ENCODE measurements around the gene PITPNM2.

The PITPNM2 gene

DNA sequence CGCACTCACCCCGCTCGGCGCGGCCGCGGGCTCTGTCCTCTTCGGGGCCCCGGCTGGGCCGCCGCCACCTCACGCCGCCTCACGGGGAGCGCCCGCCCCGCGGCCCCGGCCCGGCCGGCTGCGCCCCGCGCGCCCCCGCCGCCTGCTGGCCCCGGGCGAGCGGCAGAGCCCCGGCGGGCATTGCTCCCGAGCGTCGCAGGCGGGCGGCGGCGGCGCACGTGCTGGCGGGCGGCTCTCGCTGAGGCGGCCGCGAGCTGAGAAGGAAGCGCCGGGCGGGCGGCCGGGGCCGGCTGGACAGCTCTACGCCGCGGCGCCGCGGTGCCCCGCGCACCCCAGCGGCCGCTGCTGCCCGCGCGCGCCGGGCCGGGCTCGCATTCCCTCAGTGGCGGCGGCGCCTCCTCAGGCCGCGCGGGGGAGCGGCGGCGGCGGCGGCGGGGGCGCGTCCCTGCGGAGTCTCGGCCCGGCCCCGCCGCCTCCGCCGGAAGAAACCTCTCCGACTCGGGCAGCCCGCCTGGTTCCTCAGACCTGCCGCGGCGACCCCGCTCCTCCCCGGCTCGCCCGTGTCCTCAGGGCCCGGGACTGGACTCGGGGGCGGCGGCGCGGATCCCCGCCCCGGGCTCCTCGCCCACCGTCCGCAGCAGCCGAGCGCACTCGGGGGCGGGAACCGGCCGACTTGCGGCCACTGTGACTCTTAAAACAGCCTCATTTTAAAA, at the start of gene PITPNM2:
PITPNM2 (minus strand) TSS at position 347 of the 713 bp plus-strand sequence. CDS start 116,500 bp downstream, outside the sequence.
- DNase-seq (ENCODE audit: low read depth): peak; percentile 24

GRCh38 chr12:123200414-123200813, 49.5 kb upstream of the PITPNM2 start:
- no peak for DNase-seq (ENCODE audit: low read depth)

- DNase-seq (ENCODE audit: low read depth): no peak
Observed at GRCh38 chr12:123199936-123200335, 49.0 kb upstream of the PITPNM2 start.

DNA sequence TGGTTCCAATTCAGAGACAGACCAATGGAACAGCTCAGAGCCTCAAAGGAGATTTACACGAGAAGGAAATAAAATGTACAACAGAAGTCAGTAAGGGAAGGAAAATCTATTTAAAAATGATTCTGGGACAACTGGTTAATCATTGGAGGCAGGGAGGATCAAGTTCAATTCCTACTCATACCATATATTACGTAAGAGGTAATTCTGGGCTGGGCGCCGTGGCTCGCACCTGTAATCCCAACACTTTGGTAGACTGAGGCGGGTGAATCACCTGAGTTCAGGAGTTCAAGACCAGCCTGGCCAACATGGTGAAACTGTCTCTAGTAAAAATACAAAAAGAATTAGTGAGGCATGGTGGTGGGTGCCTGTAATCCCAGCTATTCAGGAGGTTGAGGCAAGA, 36.7 kb upstream of the PITPNM2 start:
- DNase-seq (ENCODE audit: low read depth): no peak

- no peak for DNase-seq (ENCODE audit: low read depth)
Observed at GRCh38 chr12:123180171-123180570, 29.3 kb upstream of the PITPNM2 start.

GRCh38 chr12:123171967-123172366, 21.1 kb upstream of the PITPNM2 start:
- no peak for DNase-seq (ENCODE audit: low read depth)

DNA sequence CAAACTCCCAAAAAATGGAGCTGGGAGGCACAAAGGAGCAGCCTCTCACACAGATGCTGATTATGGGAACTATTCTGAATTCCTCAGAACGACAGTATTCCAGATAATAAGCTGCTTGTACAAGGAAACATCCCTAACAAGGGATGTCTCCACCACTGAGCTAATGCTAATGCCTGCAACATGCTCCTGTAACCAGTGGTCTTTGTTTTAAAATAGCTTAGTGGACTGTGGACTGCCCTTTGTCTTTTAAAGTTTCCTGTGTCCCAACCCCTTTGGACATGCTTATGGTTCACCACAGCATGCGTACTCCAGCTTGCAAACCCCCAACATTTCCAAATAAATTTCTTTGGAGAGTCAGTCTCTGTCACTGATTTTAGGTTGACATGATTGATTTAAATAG, 16.4 kb upstream of the PITPNM2 start:
- no peak for DNase-seq (ENCODE audit: low read depth)

DNA sequence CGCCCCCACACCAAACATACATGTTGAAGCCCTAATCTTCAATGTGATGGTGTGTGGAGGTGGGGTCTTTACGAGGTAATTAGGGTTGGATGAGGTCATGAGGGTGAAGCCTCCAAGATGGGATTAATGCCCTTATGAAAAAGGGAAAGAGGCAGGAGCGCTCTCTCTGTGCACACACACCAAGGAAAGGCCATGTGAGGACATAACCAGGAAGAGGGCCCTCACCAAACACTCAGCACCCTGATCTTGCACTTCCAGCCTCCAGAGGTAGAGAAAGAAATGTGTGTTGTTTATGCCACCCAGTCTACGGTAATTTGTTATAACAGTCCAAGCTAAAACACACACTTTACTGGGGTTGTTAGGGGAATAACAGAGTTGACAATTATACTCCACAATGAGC, 14.6 kb upstream of the PITPNM2 start:
- DNase-seq (ENCODE audit: low read depth): no peak

DNA sequence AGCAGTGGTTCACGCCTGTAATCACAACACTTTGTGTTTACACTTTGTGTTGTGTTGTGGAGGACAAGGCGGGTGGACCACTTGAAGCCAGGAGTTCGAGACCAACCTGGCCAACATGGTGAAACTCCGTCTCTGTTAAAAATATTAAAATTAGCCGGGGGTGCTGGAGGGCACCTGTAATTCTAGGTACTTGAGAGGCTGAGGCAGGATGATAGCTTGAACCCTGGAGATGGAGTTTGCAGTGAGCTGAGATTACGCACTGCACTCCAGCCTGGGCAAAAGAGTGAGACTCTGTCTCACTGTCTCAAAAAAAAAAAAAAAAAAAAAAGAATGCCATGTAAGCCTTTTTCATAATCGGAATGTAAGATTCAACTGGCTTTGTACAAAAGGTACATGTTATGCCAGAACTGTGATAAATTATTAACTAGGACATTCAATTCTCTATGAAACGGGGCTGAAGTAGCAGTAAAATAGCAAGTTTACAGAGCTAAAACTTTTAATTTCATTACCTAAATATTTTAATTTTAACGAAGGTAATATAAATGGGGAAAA, 13.9 kb upstream of the PITPNM2 start:
- no peak for DNase-seq (ENCODE audit: low read depth)

GRCh38 chr12:123164222-123164621, 13.3 kb upstream of the PITPNM2 start:
- no peak for DNase-seq (ENCODE audit: low read depth)

DNA sequence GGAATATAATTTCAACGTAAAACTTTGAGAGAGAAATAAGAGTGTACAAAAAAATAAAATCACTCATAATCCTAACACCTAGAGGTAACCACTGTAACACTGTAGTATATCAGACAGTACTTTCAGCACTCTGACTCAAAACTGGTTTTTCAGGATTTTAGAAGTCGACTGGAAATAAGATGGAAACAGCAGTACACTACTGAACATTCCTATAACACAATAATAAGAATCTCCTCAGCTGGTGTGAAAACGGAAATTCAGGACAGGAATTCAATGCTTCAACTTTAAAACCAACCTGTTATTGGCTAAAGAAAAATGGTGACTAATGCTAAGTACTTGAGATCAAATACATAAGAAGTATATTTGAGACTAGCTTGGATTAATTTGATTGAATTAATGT, 12.3 kb upstream of the PITPNM2 start:
- DNase-seq (ENCODE audit: low read depth): no peak

DNA sequence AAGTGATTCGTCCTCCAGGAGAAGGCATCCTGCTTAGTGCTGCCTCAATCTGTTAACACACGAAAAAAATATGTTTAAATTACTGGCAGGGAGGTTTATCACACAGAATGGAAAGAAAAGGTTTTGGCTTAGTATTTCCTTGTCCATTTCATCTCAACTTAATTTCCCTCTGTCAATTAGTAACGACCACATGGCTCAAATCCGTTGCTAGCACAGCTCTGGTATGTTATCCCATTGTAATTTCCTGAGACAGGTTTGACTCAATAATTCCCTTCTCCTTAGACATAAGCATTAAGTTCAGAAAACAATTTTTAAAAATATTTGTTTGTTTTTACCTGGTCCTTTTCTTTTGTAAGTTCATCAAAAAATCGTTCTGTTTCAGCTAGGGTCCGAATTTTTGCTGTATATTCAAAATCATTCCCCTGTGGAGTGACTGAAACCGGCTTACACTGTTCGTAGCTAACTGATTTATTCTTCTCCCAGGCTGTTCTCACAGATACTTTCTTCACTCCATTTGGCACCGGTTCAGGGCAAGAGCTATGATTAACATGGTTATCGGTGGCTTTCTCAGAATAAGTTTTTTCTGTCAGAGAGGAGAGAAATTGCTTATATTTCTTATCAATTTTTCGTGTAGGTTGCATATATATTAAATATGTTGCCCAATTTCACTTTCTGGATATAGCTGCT, 10.1 kb upstream of the PITPNM2 start:
- DNase-seq (ENCODE audit: low read depth): no peak

DNA sequence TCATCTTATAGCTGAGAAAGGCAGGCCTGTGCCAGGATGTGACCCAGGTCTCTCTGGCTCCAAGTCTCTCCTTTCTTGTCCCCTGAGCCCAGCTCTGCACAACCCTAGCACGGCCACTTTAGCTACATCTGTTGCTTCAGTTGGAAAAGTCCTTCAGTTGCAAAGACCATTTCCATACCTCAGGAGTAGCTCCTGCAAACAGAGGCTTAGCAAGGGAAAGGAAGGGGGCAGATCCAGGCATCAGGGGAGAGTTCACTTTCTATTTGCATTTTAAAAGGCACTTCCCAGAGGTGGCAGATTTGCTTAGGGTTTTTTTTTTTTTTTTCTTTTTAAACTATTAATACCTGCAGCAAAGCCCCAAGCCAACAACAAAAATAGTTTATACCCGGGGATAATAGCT, 3.0 kb upstream of the PITPNM2 start:
- DNase-seq (ENCODE audit: low read depth): no peak

DNA sequence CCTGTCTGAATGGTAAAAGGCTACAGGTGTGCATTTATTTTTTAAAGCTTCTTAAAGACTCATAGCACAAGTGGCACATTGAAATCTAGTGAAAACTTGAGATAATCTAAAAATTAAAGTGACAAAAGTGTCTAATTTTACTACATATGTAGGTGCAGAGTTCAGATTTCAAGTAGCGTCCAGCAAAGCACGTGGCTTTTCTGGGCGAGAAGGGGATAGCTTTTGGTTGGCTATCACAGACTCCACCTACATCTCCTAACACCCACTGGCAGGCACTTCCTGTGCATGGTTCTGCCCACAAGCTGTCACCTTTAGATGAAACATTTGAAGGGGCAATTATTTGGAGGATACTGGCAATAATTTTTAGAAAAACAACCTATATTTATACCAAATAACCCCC, 1.9 kb upstream of the PITPNM2 start:
- DNase-seq (ENCODE audit: low read depth): no peak

DNA sequence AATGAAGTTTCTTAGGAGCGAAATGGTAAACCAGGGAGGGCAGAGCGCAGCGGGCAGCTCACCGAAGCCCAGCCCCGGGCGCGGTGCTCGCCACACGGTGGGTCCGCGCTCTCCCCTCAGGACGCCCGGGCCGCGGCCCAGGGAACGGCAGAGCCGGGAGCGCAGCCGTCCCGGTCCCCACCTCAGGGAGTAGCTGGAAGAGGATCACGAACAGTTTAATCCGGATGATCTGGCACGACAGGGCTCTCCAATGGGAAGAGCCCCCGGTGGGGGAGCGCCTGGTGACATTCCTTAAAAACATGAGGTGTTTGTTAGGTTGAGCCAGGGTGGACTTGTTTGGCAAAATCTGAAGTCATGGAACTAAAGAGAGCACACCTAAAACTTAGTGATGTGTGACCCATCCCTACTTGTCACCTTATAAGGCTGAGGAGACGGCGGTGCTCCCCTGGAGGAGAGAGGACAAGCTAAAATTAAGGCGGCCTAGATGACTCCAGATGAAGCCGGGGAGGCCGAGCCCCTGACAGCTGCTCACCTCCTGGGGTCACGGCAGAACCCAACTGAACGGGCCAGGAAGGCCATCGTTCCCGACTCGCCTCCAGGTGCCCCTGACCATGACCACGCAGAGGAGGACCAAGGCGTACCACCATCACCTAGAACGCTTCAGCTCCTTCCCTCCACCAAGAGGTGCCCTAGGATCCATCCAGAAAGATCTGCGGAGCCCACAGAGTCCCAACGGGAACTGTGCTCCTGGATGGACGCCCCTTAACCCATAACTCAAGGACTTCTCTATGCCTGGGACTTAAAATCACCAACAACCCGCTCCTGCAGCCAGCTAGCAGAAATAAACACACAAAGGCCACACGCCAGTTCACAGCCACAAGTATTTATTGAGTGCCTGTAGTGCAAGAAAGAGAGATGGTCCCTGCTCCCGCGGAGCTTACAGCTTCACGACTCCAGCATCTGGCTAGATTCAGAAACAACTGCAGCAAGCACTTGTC, 866 bp upstream of the PITPNM2 start:
- DNase-seq (ENCODE audit: low read depth): no peak

GRCh38 chr12:123150275-123150743, 581 bp downstream of the PITPNM2 start:
- no peak for DNase-seq (ENCODE audit: low read depth)

DNA sequence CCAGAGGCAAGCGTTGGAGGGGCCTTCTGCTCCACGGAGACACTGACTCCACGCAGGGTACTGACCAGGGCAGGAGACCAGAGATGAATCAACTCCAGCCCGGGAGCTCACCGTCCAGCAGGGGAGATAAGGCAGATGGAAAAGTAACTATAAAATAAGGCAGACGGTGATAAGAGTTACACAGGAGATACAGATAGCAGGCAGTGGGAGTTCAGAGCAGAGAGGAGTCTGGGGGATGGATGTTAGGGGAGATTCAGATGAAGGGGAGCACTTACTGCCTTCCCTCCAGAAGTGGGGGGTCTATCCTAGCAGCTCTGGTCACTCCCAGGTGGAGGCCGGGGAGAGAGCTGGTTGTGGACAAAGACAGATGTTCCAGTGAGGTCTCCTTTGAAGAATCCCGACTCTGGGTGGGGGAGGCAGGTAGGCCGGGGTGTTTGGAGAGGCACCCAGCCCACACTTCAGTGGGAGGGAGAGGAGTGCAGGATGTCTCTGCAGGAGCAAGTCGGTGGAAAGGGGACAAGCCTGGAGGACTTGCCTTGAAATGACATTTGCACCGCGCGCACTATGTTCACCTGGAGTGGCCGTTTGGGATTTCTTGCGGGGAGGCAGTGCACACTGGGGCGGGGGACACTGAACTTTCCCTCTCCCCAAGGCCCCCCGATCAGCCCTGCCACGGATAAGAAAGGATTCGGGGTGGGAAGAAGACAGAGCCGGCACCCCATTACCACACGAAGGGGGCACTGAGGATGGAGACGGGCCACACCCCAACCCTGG, 1.2 kb downstream of the PITPNM2 start:
- no peak for DNase-seq (ENCODE audit: low read depth)

GRCh38 chr12:123149088-123149487, 1.8 kb downstream of the PITPNM2 start:
- no peak for DNase-seq (ENCODE audit: low read depth)

GRCh38 chr12:123148655-123149054, 2.2 kb downstream of the PITPNM2 start:
- no peak for DNase-seq (ENCODE audit: low read depth)

GRCh38 chr12:123148223-123148622, 2.7 kb downstream of the PITPNM2 start:
- DNase-seq (ENCODE audit: low read depth): no peak

DNA sequence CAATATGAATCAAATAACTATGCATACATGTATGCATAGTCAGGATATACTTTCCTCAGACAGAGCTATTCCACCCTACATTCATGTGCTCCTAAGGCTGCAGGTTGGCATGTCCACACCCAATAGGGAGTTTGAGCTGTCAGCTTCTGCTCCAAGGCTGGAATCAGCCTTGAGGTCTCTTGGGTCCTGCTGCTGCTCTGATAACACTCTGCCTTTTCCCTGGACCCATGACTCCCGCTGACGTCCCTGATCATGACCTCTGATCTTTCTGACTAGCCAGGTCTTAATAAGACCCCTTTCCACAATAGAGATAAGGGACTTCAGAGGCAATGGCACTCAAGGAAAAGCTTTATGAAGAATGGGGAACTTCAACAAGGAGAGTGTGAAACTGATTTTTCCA, 5.7 kb downstream of the PITPNM2 start:
- DNase-seq (ENCODE audit: low read depth): no peak
